AG09309 (cell line): ENCODE results near the gene PCDHA12.
"Not testable (repeated sequence)": the region's sequence is repeated elsewhere in the genome, so short reads cannot be mapped to it uniquely, and the experiment has no call there.

ENCODE experiments used
- DNase-seq: peaks from one replicate; pipeline ENCODE4 v3.0.0-alpha.2; 2010; ENCODE audit warnings: low read depth
- H3K4me3 ChIP-seq: 2 replicates; pipeline ENCODE4 v1.5.1; 2011; ENCODE audit warnings: mild to moderate bottlenecking, low read depth, low read length, moderate library complexity; ENCODE audit not compliant: control insufficient read depth
- TF ChIP-seq, protein P1 (sequence below): IDR thresholded peaks from 2 replicates; pipeline ENCODE4 v1.5.1; 2011; ENCODE audit warnings: mild to moderate bottlenecking, low read depth, low read length, inconsistent platforms; ENCODE audit not compliant: insufficient read depth, control insufficient read depth; ENCODE audit errors: missing control alignments

The PCDHA12 gene, protein sequence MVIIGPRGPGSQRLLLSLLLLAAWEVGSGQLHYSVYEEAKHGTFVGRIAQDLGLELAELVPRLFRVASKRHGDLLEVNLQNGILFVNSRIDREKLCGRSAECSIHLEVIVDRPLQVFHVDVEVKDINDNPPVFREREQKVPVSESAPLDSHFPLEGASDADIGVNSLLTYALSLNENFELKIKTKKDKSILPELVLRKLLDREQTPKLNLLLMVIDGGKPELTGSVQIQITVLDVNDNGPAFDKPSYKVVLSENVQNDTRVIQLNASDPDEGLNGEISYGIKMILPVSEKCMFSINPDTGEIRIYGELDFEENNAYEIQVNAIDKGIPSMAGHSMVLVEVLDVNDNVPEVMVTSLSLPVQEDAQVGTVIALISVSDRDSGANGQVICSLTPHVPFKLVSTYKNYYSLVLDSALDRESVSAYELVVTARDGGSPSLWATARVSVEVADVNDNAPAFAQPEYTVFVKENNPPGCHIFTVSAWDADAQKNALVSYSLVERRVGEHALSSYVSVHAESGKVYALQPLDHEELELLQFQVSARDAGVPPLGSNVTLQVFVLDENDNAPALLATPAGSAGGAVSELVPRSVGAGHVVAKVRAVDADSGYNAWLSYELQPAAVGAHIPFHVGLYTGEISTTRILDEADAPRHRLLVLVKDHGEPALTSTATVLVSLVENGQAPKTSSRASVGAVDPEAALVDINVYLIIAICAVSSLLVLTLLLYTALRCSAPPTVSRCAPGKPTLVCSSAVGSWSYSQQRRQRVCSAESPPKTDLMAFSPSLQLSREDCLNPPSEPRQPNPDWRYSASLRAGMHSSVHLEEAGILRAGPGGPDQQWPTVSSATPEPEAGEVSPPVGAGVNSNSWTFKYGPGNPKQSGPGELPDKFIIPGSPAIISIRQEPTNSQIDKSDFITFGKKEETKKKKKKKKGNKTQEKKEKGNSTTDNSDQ

DNA sequence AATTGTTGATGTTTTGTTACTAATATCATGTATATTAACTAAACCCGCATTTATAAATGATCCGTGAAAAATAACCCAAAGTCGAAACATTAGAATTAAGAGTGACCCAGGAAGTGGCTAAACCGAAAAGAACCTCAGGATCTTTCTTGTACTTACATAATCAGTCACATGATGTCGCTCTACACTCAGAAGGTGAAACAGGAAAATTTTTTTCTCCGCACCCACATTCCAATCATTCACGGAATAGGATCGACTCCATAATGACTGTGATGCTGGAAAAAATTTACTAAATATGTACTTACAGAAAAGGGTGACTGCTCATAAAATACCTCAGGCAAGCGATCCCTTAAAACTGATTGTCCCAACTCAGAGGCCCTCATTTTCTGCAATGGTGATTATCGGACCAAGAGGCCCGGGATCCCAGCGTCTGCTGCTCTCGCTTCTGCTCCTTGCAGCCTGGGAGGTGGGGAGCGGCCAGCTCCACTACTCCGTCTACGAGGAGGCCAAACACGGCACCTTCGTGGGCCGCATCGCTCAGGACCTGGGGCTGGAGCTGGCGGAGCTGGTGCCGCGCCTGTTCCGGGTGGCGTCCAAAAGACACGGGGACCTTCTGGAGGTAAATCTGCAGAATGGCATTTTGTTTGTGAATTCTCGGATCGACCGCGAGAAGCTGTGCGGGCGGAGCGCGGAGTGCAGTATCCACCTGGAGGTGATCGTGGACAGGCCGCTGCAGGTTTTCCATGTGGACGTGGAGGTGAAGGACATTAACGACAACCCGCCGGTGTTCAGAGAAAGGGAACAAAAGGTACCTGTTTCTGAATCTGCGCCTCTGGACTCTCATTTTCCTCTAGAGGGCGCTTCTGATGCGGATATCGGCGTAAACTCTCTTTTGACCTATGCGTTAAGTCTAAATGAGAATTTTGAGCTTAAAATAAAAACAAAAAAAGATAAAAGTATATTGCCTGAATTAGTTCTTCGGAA, at the start of gene PCDHA12:
Gene PCDHA12, plus strand, starts transcription at position 224 of the 981 bp plus-strand sequence. Its CDS starts 165 bp downstream, at position 389.
- TF ChIP-seq, protein P1, sequence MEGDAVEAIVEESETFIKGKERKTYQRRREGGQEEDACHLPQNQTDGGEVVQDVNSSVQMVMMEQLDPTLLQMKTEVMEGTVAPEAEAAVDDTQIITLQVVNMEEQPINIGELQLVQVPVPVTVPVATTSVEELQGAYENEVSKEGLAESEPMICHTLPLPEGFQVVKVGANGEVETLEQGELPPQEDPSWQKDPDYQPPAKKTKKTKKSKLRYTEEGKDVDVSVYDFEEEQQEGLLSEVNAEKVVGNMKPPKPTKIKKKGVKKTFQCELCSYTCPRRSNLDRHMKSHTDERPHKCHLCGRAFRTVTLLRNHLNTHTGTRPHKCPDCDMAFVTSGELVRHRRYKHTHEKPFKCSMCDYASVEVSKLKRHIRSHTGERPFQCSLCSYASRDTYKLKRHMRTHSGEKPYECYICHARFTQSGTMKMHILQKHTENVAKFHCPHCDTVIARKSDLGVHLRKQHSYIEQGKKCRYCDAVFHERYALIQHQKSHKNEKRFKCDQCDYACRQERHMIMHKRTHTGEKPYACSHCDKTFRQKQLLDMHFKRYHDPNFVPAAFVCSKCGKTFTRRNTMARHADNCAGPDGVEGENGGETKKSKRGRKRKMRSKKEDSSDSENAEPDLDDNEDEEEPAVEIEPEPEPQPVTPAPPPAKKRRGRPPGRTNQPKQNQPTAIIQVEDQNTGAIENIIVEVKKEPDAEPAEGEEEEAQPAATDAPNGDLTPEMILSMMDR, result no peak
- no peak for DNase-seq
- H3K4me3 ChIP-seq, result no peak within 1 kb of the TSS

DNA sequence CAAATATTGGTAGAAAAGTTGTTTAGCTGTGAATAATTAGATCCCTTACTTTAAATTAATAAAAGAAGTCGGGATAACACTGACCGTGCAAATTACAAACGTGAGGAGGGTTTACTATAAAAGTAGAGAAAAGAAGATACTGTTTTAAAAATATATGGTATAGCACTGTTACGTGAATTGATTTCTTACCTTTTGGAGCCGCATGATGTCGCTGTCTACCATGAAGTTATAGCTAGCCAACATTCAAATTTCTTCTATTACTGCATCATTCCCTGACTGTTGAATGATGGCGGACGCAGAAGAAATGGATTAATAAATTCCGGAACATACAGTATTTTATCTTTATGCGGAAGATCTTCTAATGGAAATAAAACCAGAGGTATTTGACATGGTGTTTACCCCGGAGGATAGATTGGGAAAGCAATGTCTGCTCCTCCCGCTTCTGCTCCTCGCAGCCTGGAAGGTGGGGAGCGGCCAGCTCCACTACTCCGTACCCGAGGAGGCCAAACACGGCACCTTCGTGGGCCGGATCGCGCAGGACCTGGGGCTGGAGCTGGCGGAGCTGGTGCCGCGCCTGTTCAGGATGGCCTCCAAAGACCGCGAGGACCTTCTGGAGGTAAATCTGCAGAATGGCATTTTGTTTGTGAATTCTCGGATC, 47.3 kb upstream of the PCDHA12 start, which contains the start of gene PCDHA6:
Gene PCDHA6, plus strand, starts transcription at position 257 of the 658 bp plus-strand sequence. Its CDS starts 132 bp downstream, at position 389.
- TF ChIP-seq, protein P1, result peak; percentile 49
- no peak for DNase-seq
- H3K4me3 ChIP-seq, result peak within 1 kb of the TSS; percentile 41

DNA sequence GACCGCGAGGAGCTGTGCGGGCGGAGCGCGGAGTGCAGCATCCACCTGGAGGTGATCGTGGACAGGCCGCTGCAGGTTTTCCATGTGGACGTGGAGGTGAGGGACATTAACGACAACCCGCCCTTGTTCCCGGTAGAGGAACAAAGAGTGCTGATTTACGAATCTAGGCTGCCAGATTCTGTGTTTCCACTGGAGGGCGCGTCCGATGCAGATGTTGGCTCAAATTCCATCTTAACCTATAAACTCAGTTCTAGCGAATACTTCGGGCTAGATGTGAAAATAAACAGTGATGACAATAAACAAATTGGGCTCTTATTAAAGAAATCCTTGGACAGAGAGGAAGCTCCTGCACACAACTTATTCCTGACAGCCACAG, 46.8 kb upstream of the PCDHA12 start:
- H3K4me3 ChIP-seq, result peak overlapping the region; percentile 41
- DNase-seq, result no peak
- TF ChIP-seq, protein P1, result peak; percentile 32

DNA sequence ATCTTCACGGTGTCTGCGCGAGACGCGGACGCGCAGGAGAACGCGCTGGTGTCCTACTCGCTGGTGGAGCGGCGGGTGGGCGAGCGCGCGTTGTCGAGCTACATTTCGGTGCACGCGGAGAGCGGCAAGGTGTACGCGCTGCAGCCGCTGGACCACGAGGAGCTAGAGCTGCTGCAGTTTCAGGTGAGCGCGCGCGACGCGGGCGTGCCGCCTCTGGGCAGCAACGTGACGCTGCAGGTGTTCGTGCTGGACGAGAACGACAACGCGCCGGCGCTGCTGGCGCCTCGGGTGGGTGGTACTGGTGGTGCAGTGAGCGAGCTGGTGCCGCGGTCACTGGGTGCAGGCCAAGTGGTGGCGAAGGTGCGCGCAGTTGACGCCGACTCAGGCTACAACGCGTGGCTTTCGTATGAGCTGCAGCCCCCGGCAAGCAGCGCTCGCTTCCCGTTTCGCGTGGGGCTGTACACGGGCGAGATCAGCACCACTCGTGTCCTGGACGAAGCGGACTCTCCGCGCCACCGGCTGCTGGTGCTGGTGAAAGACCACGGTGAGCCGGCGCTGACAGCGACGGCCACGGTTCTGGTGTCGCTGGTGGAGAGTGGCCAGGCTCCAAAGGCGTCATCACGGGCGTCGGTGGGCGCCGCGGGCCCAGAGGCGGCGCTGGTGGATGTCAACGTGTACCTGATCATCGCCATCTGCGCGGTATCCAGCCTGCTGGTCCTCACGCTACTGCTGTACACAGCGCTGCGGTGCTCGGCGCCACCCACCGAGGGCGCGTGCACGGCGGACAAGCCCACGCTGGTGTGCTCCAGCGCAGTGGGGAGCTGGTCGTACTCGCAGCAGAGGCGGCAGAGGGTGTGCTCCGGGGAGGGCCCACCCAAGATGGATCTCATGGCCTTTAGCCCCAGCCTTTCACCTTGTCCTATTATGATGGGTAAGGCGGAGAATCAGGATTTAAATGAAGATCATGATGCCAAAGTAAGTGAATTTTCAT, 45.3 kb upstream of the PCDHA12 start:
- not testable (repeated sequence) for H3K4me3 ChIP-seq, DNase-seq

DNA sequence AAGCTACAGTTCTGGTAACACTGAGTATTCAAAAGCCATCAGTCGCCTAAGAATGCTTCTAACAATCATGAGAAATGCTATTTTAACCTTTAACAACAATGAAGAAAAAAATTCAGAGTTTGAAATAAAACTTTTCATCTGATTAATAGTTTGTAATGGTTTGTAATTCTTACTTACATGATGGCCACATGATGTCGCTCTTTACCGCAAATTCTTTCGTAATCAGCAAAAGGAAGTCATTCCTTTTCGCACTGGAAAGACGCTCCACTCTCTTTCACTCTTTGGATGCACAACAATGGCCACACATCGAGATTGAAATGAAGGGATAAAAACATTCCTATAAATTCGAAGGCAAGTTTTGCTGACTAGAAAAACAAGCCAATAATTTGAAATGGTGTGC, 41.1 kb upstream of the PCDHA12 start, which contains the start of gene PCDHA7:
Gene PCDHA7, plus strand, starts transcription at position 277 of the 400 bp plus-strand sequence. Its CDS starts 115 bp downstream, at position 392.
- H3K4me3 ChIP-seq, result peak within 1 kb of the TSS; percentile 24
- DNase-seq, result no peak

DNA sequence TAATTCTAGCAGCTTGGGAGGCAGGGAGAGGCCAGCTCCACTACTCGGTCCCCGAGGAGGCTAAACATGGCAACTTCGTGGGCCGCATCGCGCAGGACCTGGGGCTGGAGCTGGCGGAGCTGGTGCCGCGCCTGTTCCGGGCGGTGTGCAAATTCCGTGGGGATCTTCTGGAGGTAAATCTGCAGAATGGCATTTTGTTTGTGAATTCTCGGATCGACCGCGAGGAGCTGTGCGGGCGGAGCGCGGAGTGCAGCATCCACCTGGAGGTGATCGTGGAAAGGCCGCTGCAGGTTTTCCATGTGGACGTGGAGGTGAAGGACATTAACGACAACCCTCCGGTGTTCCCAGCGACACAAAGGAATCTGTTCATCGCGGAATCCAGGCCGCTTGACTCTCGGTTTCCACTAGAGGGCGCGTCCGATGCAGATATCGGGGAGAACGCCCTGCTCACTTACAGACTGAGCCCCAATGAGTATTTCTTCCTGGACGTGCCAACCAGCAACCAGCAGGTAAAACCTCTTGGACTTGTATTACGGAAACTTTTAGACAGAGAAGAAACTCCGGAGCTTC, 40.6 kb upstream of the PCDHA12 start:
- not testable (repeated sequence) for DNase-seq
- H3K4me3 ChIP-seq, result peak overlapping the region; percentile 24

More for the DNA sequence above, 41.1 kb upstream of the PCDHA12 start, which contains the start of gene PCDHA7:
- TF ChIP-seq, protein P1, result no peak
